Epithelial cell of esophagus (primary cell): Measurements from ENCODE around the gene DCTN4.

Experiments
- DNase-seq: peaks from one replicate; pipeline ENCODE4 v3.0.0; 2010; ENCODE audit warnings: low read depth
- H3K4me3 ChIP-seq: 2 replicates; pipeline ENCODE4 v1.5.1; 2011; ENCODE audit warnings: mild to moderate bottlenecking, low read length, control low read depth
- CTCF ChIP-seq: IDR thresholded peaks from 2 replicates; pipeline ENCODE4 v1.5.1; 2011; ENCODE audit warnings: low read depth, mild to moderate bottlenecking, low read length, control low read depth, inconsistent platforms; ENCODE audit not compliant: insufficient read depth; ENCODE audit errors: missing control alignments

Gene DCTN4

GRCh38 chr5:150789943-150790611, 31.3 kb upstream of the DCTN4 start:
- peak overlapping the region; percentile 17 for H3K4me3 ChIP-seq
- TF ChIP-seq CTCF = no peak
- peak; percentile 100 for DNase-seq

DNA sequence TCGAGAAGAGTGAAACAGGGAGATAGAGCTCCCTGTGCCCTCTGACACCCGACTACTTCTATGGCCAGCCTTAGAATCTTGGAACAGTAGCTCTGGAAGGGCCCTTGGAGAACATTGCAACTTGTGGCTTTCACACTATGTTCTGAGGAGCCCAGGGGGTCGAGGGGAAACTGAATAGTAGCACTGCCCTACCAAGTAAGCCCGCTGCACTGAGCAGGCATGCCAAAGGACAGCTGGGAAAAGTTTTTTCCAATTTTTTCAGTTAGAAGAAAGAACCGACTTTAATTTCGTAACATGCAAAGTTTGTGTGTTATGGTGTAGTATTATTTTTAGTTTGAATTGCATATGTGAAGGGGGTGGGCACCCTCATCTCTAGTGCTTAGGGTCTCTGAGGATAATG, 30.6 kb upstream of the DCTN4 start:
- no peak overlapping the region for H3K4me3 ChIP-seq
- no peak for DNase-seq

DNA sequence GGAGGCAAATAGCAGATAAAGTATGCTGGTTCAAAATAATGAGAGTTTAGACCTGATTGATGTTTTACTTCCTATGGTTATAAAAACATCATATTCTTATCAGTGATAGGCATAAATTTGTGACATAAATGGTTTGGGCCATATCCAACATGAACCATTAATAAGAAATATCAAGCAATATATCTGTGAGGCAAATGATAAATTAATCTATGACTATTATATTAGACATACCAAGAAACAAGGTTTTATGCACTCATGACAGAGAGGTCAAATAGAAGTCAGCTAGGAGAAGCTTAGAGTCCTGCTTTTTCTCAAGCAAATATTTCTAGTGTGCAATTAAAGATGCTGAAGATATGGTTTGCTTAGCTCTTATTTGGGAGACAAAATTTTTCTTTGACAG, 30.2 kb upstream of the DCTN4 start:
- no peak for TF ChIP-seq CTCF
- no peak for DNase-seq
- H3K4me3 ChIP-seq = no peak overlapping the region

More for the DNA sequence above, 30.6 kb upstream of the DCTN4 start:
- no peak for TF ChIP-seq CTCF

- no peak for TF ChIP-seq CTCF
- no peak for DNase-seq
- H3K4me3 ChIP-seq = no peak overlapping the region
Observed at GRCh38 chr5:150787656-150788055, 28.8 kb upstream of the DCTN4 start.

- no peak overlapping the region for H3K4me3 ChIP-seq
- TF ChIP-seq CTCF = no peak
- DNase-seq = no peak
Observed at GRCh38 chr5:150786876-150787275, 28.1 kb upstream of the DCTN4 start.

- no peak overlapping the region for H3K4me3 ChIP-seq
- DNase-seq = no peak
- no peak for TF ChIP-seq CTCF
Observed at GRCh38 chr5:150785950-150786349, 27.1 kb upstream of the DCTN4 start.

DNA sequence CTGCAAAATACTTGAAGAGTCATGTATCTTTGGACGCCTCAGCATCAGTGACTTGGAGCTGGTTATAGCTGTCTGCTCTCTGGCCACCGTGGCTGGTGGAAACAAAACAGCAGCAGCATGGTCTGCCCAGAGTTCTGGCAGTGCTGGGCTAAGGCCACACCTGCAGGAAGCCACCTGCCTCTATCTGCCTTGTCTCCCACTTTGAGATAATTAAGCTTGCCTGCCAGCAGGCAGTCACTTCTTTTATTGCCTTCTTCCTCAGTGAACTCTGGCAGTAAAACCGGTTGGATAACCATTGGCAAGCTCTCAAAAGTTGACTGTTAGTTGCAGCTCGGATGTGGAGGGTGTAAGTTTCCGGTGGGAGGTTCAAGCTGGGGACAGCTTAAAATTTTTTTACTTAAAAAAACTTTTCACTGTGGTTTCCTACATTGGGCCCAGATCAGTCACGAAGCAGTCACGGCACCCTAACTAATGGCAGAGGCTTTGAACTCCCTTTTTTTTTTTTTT, 24.7 kb upstream of the DCTN4 start:
- TF ChIP-seq CTCF = no peak
- no peak overlapping the region for H3K4me3 ChIP-seq
- peak; percentile 81 for DNase-seq
